ENCODE results near the gene PRKCA.

The PRKCA gene

DNA sequence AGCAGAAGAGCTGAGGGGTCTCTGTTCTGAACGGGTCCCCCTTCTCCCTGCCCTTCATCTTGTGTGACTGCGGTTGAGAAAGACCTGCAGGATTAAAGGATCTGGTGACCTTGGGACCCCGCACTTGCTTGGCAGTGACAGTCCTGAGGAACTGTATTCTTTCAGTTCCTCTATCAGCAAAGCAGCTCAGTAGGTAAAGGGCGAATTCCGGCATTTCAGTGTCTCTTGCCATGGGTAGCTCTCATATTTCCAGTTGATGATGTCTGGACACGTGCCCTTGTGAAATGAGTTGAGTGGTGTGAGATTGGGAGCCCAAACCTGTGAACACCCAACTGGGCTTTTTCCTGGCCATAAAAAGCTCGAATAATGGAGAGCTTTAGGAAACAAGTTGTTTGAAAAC is 135.7 kb downstream of the PRKCA start:
- peaks cover 13% of the 10 kb centered on the region; the same call in 1 of the 2 replicates for H3K27me3 ChIP-seq (ENCODE audit: low read depth, low read length)
- H4K20me1 ChIP-seq (ENCODE audit: insufficient read depth, low read length): no peaks in the 10 kb centered on the region
- H3K79me2 ChIP-seq (ENCODE audit: low read length): no peaks in the 10 kb centered on the region
- H3K4me1 ChIP-seq (ENCODE audit: low read length): peaks cover 48% of the 10 kb centered on the region
- peaks cover 22% of the 10 kb centered on the region; the same call in 1 of the 2 replicates for H3K9me3 ChIP-seq (ENCODE audit: insufficient read depth, low read length)
- peak overlapping the region; percentile 37 for H3K27ac ChIP-seq (ENCODE audit: low read length)
- H3K36me3 ChIP-seq (replicated peaks; ENCODE audit: low read depth, low read length): peaks cover 16% of the 10 kb centered on the region
- no peak overlapping the region for H3K9ac ChIP-seq (ENCODE audit: low read length)
- H2AFZ ChIP-seq (ENCODE audit: low read depth, low read length): no peak overlapping the region
- no peak overlapping the region for H3K4me3 ChIP-seq (ENCODE audit: low read length)
- H3K4me2 ChIP-seq (ENCODE audit: low read length): peak overlapping the region; percentile 23
- TF ChIP-seq EZH2phosphoT487 (IDR thresholded peaks at IDR 0.05; ENCODE audit: low read depth): no peak
- TF ChIP-seq, protein P1, sequence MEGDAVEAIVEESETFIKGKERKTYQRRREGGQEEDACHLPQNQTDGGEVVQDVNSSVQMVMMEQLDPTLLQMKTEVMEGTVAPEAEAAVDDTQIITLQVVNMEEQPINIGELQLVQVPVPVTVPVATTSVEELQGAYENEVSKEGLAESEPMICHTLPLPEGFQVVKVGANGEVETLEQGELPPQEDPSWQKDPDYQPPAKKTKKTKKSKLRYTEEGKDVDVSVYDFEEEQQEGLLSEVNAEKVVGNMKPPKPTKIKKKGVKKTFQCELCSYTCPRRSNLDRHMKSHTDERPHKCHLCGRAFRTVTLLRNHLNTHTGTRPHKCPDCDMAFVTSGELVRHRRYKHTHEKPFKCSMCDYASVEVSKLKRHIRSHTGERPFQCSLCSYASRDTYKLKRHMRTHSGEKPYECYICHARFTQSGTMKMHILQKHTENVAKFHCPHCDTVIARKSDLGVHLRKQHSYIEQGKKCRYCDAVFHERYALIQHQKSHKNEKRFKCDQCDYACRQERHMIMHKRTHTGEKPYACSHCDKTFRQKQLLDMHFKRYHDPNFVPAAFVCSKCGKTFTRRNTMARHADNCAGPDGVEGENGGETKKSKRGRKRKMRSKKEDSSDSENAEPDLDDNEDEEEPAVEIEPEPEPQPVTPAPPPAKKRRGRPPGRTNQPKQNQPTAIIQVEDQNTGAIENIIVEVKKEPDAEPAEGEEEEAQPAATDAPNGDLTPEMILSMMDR (IDR thresholded peaks at IDR 0.05; ENCODE audit: low read depth, low read length): no peak

GRCh38 chr17:66441101-66441661 is 138.8 kb downstream of the PRKCA start:
- Histone ChIP-seq H3K9ac (ENCODE audit: low read length) (peak overlapping the region; percentile 59), H3K4me3 (ENCODE audit: low read length) (peak overlapping the region; percentile 70), H3K4me2 (ENCODE audit: low read length) (peak overlapping the region; percentile 98), H3K27ac (ENCODE audit: low read length) (peak overlapping the region; percentile 92), H3K4me1 (ENCODE audit: low read length) (peaks cover 49% of the 10 kb centered on the region), H3K27me3 (ENCODE audit: low read depth, low read length) (peaks cover 10% of the 10 kb centered on the region; the same call in 1 of the 2 replicates), H3K79me2 (ENCODE audit: low read length) (no peaks in the 10 kb centered on the region), H3K9me3 (ENCODE audit: insufficient read depth, low read length) (peaks cover 28% of the 10 kb centered on the region; the same call in 1 of the 2 replicates), H4K20me1 (ENCODE audit: insufficient read depth, low read length) (no peaks in the 10 kb centered on the region), H3K36me3 (replicated peaks; ENCODE audit: low read depth, low read length) (peaks cover 22% of the 10 kb centered on the region), H2AFZ (ENCODE audit: low read depth, low read length) (no peak overlapping the region)
- TF ChIP-seq EZH2phosphoT487 (IDR thresholded peaks at IDR 0.05; ENCODE audit: low read depth): no peak
- TF ChIP-seq, protein P1 (IDR thresholded peaks at IDR 0.05; ENCODE audit: low read depth, low read length): no peak

- Histone ChIP-seq H3K27me3 (ENCODE audit: low read depth, low read length) (0 out of 2 replicates have a peak, but pooled peaks cover 6% of the 10 kb centered on the region), H3K4me3 (ENCODE audit: low read length) (no peak overlapping the region), H3K9me3 (ENCODE audit: insufficient read depth, low read length) (peaks cover 27% of the 10 kb centered on the region; the same call in 1 of the 2 replicates), H3K27ac (ENCODE audit: low read length) (no peak overlapping the region), H3K9ac (ENCODE audit: low read length) (no peak overlapping the region), H4K20me1 (ENCODE audit: insufficient read depth, low read length) (no peaks in the 10 kb centered on the region), H3K79me2 (ENCODE audit: low read length) (no peaks in the 10 kb centered on the region), H2AFZ (ENCODE audit: low read depth, low read length) (no peak overlapping the region), H3K4me1 (ENCODE audit: low read length) (peaks cover 42% of the 10 kb centered on the region), H3K36me3 (replicated peaks; ENCODE audit: low read depth, low read length) (peaks cover 22% of the 10 kb centered on the region), H3K4me2 (ENCODE audit: low read length) (peak overlapping the region; percentile 98; the same call in 1 of the 2 replicates)
- TF ChIP-seq EZH2phosphoT487 (IDR thresholded peaks at IDR 0.05; ENCODE audit: low read depth): no peak
- TF ChIP-seq, protein P1 (IDR thresholded peaks at IDR 0.05; ENCODE audit: low read depth, low read length): no peak
Measured at GRCh38 chr17:66443166-66443565, 140.8 kb downstream of the PRKCA start.

DNA sequence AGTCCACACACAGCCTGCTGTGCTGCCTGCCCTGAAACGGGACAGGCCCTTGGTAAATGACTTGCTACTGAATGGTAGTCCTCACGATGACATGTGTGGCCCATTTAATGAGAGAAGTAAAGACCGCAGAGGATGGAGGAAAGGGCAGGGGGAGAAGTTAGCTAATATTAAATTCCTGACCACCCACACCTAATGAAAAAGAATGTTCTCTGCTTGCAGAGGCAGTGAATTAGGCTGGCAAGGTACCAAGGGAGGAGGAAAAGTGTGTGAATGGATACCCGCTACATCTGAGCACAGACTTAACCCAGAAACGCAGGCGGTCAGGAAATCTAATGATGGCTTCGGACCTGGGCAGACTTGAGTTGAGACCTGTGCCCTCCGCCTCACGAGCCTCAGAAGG is 141.2 kb downstream of the PRKCA start:
- peaks cover 37% of the 10 kb centered on the region for H3K4me1 ChIP-seq (ENCODE audit: low read length)
- H3K79me2 ChIP-seq (ENCODE audit: low read length): no peaks in the 10 kb centered on the region
- no peak overlapping the region for H2AFZ ChIP-seq (ENCODE audit: low read depth, low read length)
- H3K36me3 ChIP-seq (replicated peaks; ENCODE audit: low read depth, low read length): peaks cover 22% of the 10 kb centered on the region
- no peak overlapping the region for H3K27ac ChIP-seq (ENCODE audit: low read length)
- 0 out of 2 replicates have a peak, but pooled peaks cover 6% of the 10 kb centered on the region for H3K27me3 ChIP-seq (ENCODE audit: low read depth, low read length)
- H3K9me3 ChIP-seq (ENCODE audit: insufficient read depth, low read length): peaks cover 22% of the 10 kb centered on the region; the same call in 1 of the 2 replicates
- no peak overlapping the region for H3K9ac ChIP-seq (ENCODE audit: low read length)
- H4K20me1 ChIP-seq (ENCODE audit: insufficient read depth, low read length): no peaks in the 10 kb centered on the region
- H3K4me3 ChIP-seq (ENCODE audit: low read length): no peak overlapping the region
- no peak for TF ChIP-seq EZH2phosphoT487 (IDR thresholded peaks at IDR 0.05; ENCODE audit: low read depth)
- TF ChIP-seq, protein P1 (IDR thresholded peaks at IDR 0.05; ENCODE audit: low read depth, low read length): no peak
- no peak overlapping the region for H3K4me2 ChIP-seq (ENCODE audit: low read length)
